IMR-90 (cell line): ENCODE data around the gene FERMT2. TPM values are rescaled to one million over a fixed set of nuclear protein-coding genes. Genes with fewer than 3 reads are reported as not detected.

ENCODE experiments used
- ATAC-seq: fragments of 200-7000 bp; cut with Tn5 transposase; 2 replicates; pipeline ENCODE4 v1.9.1; 2020; ENCODE audit warnings: low read depth, mild to moderate bottlenecking, moderate library complexity
- BruUV-seq: library from RNA; stranded (reverse); fragments of 400-500 nt; replicated peaks from 2 replicates; lab custom pipeline; 2021; lab: Mats Ljungman, UMichigan
- CTCF ChIA-PET: fragments of 300-600 bp; formaldehyde crosslinking; extraction: SDS; loops from one replicate; lab custom pipeline; 2021; ENCODE audit warnings: antibody characterized with exemption; lab: Yijun Ruan, JAX
- POLR2A ChIA-PET: fragments of 300-600 bp; sonication (Branson Sonifier 250); formaldehyde crosslinking; loops from one replicate; lab custom pipeline; 2022; ENCODE audit warnings: antibody characterized with exemption; ENCODE audit not compliant: unreplicated experiment; lab: Charles Lee
- DNase-seq: peaks from one replicate; pipeline ENCODE4 v3.0.0; 2013
- H2AFZ ChIP-seq: replicated peaks from 2 replicates; pipeline ENCODE3; 2013; ENCODE audit warnings: low read length, mild to moderate bottlenecking; ENCODE audit not compliant: poor library complexity
- H2AK5ac ChIP-seq: 2 replicates; pipeline ENCODE4 v1.6.1; 2013; ENCODE audit warnings: low read depth, low read length, inconsistent platforms
- H2AK9ac ChIP-seq: replicated peaks from 2 replicates; pipeline ENCODE3; 2013; ENCODE audit warnings: mild to moderate bottlenecking, low read depth, low read length, moderate library complexity; ENCODE audit not compliant: poor library complexity
- H2BK120ac ChIP-seq: 2 replicates; pipeline ENCODE4 v1.6.1; 2013; ENCODE audit warnings: low read depth, low read length, inconsistent platforms
- H2BK15ac ChIP-seq: 3 replicates; pipeline ENCODE4 v1.6.1; 2013; ENCODE audit warnings: low read depth, low read length, inconsistent platforms
- H2BK20ac ChIP-seq: 2 replicates; pipeline ENCODE4 v1.6.1; 2013; ENCODE audit warnings: low read depth, mild to moderate bottlenecking, inconsistent platforms, low read length, moderate library complexity
- H2BK5ac ChIP-seq: 2 replicates; pipeline ENCODE4 v1.6.1; 2013; ENCODE audit warnings: mild to moderate bottlenecking, low read depth, low read length, inconsistent platforms; ENCODE audit not compliant: poor library complexity, severe bottlenecking
- H3K14ac ChIP-seq: replicated peaks from 2 replicates; pipeline ENCODE4 v1.6.1; 2013; ENCODE audit warnings: low read depth, low read length, inconsistent platforms
- H3K18ac ChIP-seq: 2 replicates; pipeline ENCODE4 v1.6.1; 2013; ENCODE audit warnings: low read depth, low read length, control low read depth
- H3K23ac ChIP-seq: 2 replicates; pipeline ENCODE4 v1.6.1; 2013; ENCODE audit warnings: low read depth, low read length, inconsistent platforms
- H3K27ac ChIP-seq: 2 replicates; pipeline ENCODE4 v1.5.1; 2013; ENCODE audit warnings: mild to moderate bottlenecking, control low read depth, low read length; ENCODE audit not compliant: insufficient read depth
- H3K27me3 ChIP-seq: 2 replicates; pipeline ENCODE4 v1.6.1; 2013; ENCODE audit warnings: low read length; ENCODE audit not compliant: control insufficient read depth, insufficient read depth
- H3K36me3 ChIP-seq: 2 replicates; pipeline ENCODE4 v1.6.1; 2013; ENCODE audit warnings: low read length, mixed read lengths; ENCODE audit not compliant: control insufficient read depth, insufficient read depth
- H3K4ac ChIP-seq: 2 replicates; pipeline ENCODE4 v1.6.1; 2013; ENCODE audit warnings: low read depth, low read length, inconsistent platforms
- H3K4me1 ChIP-seq: 2 replicates; pipeline ENCODE4 v1.6.1; 2013; ENCODE audit warnings: low read length, mixed read lengths; ENCODE audit not compliant: control insufficient read depth, insufficient read depth
- H3K4me2 ChIP-seq: 2 replicates; pipeline ENCODE4 v1.6.1; 2013; ENCODE audit warnings: low read depth, mild to moderate bottlenecking, control low read depth, low read length, moderate library complexity
- H3K4me3 ChIP-seq: 2 replicates; pipeline ENCODE4 v1.5.1; 2013; ENCODE audit warnings: low read depth, mild to moderate bottlenecking, control low read depth, low read length, moderate library complexity; ENCODE audit not compliant: insufficient read depth
- H3K56ac ChIP-seq: 2 replicates; pipeline ENCODE4 v1.6.1; 2013; ENCODE audit warnings: low read length, inconsistent platforms; ENCODE audit not compliant: insufficient read depth; ENCODE audit errors: extremely low read depth
- H3K79me1 ChIP-seq, 2 experiments: 2 replicates each; pipeline ENCODE4 v1.6.1; 2013; ENCODE audit warnings: low read length in 2 of 2, inconsistent platforms in 1 of 2, low read depth in 1 of 2
- H3K9ac ChIP-seq: 2 replicates; pipeline ENCODE4 v1.6.1; 2013; ENCODE audit warnings: low read depth, low read length, control low read depth
- H3K9me1 ChIP-seq: 2 replicates; pipeline ENCODE4 v1.6.1; 2013; ENCODE audit warnings: low read length, inconsistent platforms; ENCODE audit not compliant: insufficient read depth
- H3K9me3 ChIP-seq: 2 replicates; pipeline ENCODE4 v1.6.1; 2013; ENCODE audit warnings: low read length; ENCODE audit not compliant: control insufficient read depth, insufficient read depth
- H4K20me1 ChIP-seq: 2 replicates; pipeline ENCODE4 v1.6.1; 2013; ENCODE audit warnings: low read length, inconsistent platforms; ENCODE audit not compliant: insufficient read depth
- H4K5ac ChIP-seq: 2 replicates; pipeline ENCODE4 v1.6.1; 2013; ENCODE audit warnings: mild to moderate bottlenecking, low read depth, low read length, control low read depth
- H4K8ac ChIP-seq, 2 experiments: 2 replicates each; pipeline ENCODE4 v1.6.1; 2013; ENCODE audit warnings: low read depth in 2 of 2, low read length in 2 of 2, control low read depth in 1 of 2, inconsistent platforms in 1 of 2
- H4K91ac ChIP-seq: 2 replicates; pipeline ENCODE4 v1.6.1; 2013; ENCODE audit warnings: low read depth, low read length, inconsistent platforms; ENCODE audit not compliant: insufficient read depth
- BHLHE40 ChIP-seq: fragments of 150-350 bp; IDR thresholded peaks from 2 replicates; pipeline ENCODE4 v1.6.1; 2016; ENCODE audit warnings: mild to moderate bottlenecking, low read depth, low read length
- CEBPB ChIP-seq: IDR thresholded peaks from 2 replicates; pipeline ENCODE4 v1.6.1; 2012; ENCODE audit warnings: low read depth, low read length, improper control_type of control experiment
- CHD1 ChIP-seq: IDR thresholded peaks from 2 replicates; pipeline ENCODE4 v1.6.1; 2012; ENCODE audit warnings: low read depth, low read length, improper control_type of control experiment
- CTCF ChIP-seq: conservative IDR thresholded peaks from 2 replicates; pipeline ENCODE4 v1.5.1; 2012; ENCODE audit warnings: mild to moderate bottlenecking, low read depth, low read length, improper control_type of control experiment
- ELK1 ChIP-seq: fragments of 150-350 bp; IDR thresholded peaks from 2 replicates; pipeline ENCODE4 v1.6.1; 2016; ENCODE audit warnings: low read depth, mild to moderate bottlenecking, low read length, moderate library complexity, borderline replicate concordance
- MAFK ChIP-seq: IDR thresholded peaks from 2 replicates; pipeline ENCODE4 v1.6.1; 2012; ENCODE audit warnings: low read depth, low read length, improper control_type of control experiment
- MAZ ChIP-seq: IDR thresholded peaks from 2 replicates; pipeline ENCODE4 v1.6.1; 2012; ENCODE audit warnings: low read depth, mild to moderate bottlenecking, low read length, improper control_type of control experiment, moderate library complexity, borderline replicate concordance
- MXI1 ChIP-seq: IDR thresholded peaks from 2 replicates; pipeline ENCODE4 v1.6.1; 2012; ENCODE audit warnings: low read depth, mild to moderate bottlenecking, low read length, moderate library complexity, borderline replicate concordance
- NFE2L2 ChIP-seq: fragments of 150-350 bp; IDR thresholded peaks from 2 replicates; pipeline ENCODE4 v1.6.1; 2016; ENCODE audit warnings: low read depth, mild to moderate bottlenecking, low read length
- POLR2A ChIP-seq: IDR thresholded peaks from 2 replicates; pipeline ENCODE4 v1.6.1; 2012; ENCODE audit warnings: mild to moderate bottlenecking, low read depth, low read length
- RAD21 ChIP-seq: IDR thresholded peaks from 2 replicates; pipeline ENCODE4 v1.6.1; 2012; ENCODE audit warnings: low read length, improper control_type of control experiment
- RFX5 ChIP-seq: IDR thresholded peaks from 2 replicates; pipeline ENCODE4 v1.8.0; 2012; ENCODE audit warnings: low read depth, mild to moderate bottlenecking, low read length, moderate library complexity
- USF2 ChIP-seq: fragments of 150-350 bp; IDR thresholded peaks from 2 replicates; pipeline ENCODE4 v1.6.1; 2017; ENCODE audit warnings: mild to moderate bottlenecking, antibody characterized with exemption, low read length, low read depth
- WGBS, 2 experiments: methylation state at CpG; one replicate each; pipeline versions ENCODE4 v1.1.5 to v1.1.7; 2013; ENCODE audit warnings: missing lambda C conversion rate in 2 of 2; ENCODE audit not compliant: insufficient read length in 1 of 2; ENCODE audit errors: extremely low coverage in 2 of 2; 5-methylcytosine and 5-hydroxymethylcytosine counted together
- dilution Hi-C: fragments of 300-500 bp; cut with HindIII; formaldehyde crosslinking; loops from one replicate; pipeline ENCODE4 v1.14.3; 2018; ENCODE audit warnings: low sequenced_read_pairs; ENCODE audit not compliant: unreplicated experiment
- in situ Hi-C: fragments of 300-500 bp; cut with MboI; formaldehyde crosslinking; loops from 3 replicates; pipeline ENCODE4 v1.14.3; 2019; ENCODE audit warnings: low sequenced_read_pairs, inconsistent platforms, mixed read lengths
- intact Hi-C: fragments of 100-400 bp; cut with micrococcal nuclease; formaldehyde crosslinking; loops from 2 replicates; pipeline ENCODE4 v1.10.0; 2022
- polyA plus RNA-seq, 3 experiments: library from polyadenylated mRNA; depleted of rRNA; stranded (reverse); fragments of >200 nt; gene quantifications; 2 replicates each; pipeline ENCODE4 v1.2.3, GENCODE V29; 2012; ENCODE audit warnings: low replicate concordance in 1 of 3
- total RNA-seq: library from RNA; depleted of rRNA; stranded (reverse); fragments of >200 nt; gene quantifications from 2 replicates; pipeline ENCODE4 v1.2.3, GENCODE V29; 2012

The FERMT2 gene
- total and polyA plus RNA-seq, 2 of the 4 experiments (the other 2 are of a cell fraction) = 131 to 217 TPM

- peak overlapping the region; percentile 87 for H2BK120ac ChIP-seq
- peak overlapping the region; percentile 80 for H4K91ac ChIP-seq
- H3K18ac ChIP-seq = peak overlapping the region; percentile 93
- peak overlapping the region; percentile 85 for H2BK20ac ChIP-seq
- H2BK15ac ChIP-seq = peak overlapping the region; percentile 28
- H3K4me1 ChIP-seq = peaks cover 3% of the 10 kb centered on the region; the same call in 1 of the 2 replicates
- H3K4me2 ChIP-seq = peak overlapping the region; percentile 37
- H3K14ac ChIP-seq = peak overlapping the region; percentile 49
- in situ Hi-C loops (loop anchor here (10.0 to 25.0 kb wide), 2 partner anchors 140 to 358 kb away; no protein-coding TSS in a partner anchor), intact Hi-C loops (loop anchor here (5.0 kb wide), 2 partner anchors 198 to 353 kb away; partner anchors contain the start of gene DDHD1), dilution Hi-C loops (no loop called here)
- H4K8ac ChIP-seq = peak overlapping the region; percentile 64 to 70
- DNase-seq = peak; percentile 91
- peak overlapping the region; percentile 91 for H4K5ac ChIP-seq
- ChIA-PET CTCF (no interaction called here), POLR2A (no interaction called here)
- peak; percentile 4 for ATAC-seq
- no peaks in the 10 kb centered on the region for H3K9me1 ChIP-seq
- H3K56ac ChIP-seq = peak overlapping the region; percentile 86
- H3K9me3 ChIP-seq = no peaks in the 10 kb centered on the region
- peak overlapping the region; percentile 87 for H3K4ac ChIP-seq
- H2AK9ac ChIP-seq = no peak overlapping the region
- peak overlapping the region; percentile 48; the same call in 1 of the 2 replicates for H3K23ac ChIP-seq
- no peaks in the 10 kb centered on the region for H3K27me3 ChIP-seq
- TSS peak; percentile 57 for BruUV-seq
- peaks cover 5 to 8% of the 10 kb centered on the region in 2 experiments; a peak in 3 of 4 replicates for H3K79me1 ChIP-seq
- peak overlapping the region; percentile 69 for H2BK5ac ChIP-seq
- H2AK5ac ChIP-seq = no peak overlapping the region
- H3K9ac ChIP-seq = peak overlapping the region; percentile 77
- WGBS, 2 experiments = 69 to 100% methylated on average over 1 to 2 of the region's 6 CpGs
- H4K20me1 ChIP-seq = peaks cover 5% of the 10 kb centered on the region; the same call in 1 of the 2 replicates
- no peak overlapping the region for H3K4me3 ChIP-seq
- peak overlapping the region; percentile 75 for H3K27ac ChIP-seq
- H3K36me3 ChIP-seq = no peaks in the 10 kb centered on the region
- H2AFZ ChIP-seq = peak overlapping the region; percentile 7
- TF ChIP-seq CTCF = no peak
- TF ChIP-seq MAZ = no peak
- TF ChIP-seq ELK1 = no peak
- no peak for TF ChIP-seq CHD1
- TF ChIP-seq CEBPB = peak; percentile 82
- no peak for TF ChIP-seq NFE2L2
- TF ChIP-seq MXI1 = no peak
- TF ChIP-seq USF2 = no peak
- TF ChIP-seq POLR2A = no peak
- TF ChIP-seq BHLHE40 = no peak
- TF ChIP-seq RFX5 = no peak
- peak; percentile 3; the same call in 1 of the 2 replicates for TF ChIP-seq RAD21
- 0 out of 2 replicates have a peak, but pooled peaks have one; percentile 23 for TF ChIP-seq MAFK
These were observed 3.7 kb upstream of the FERMT2 start for GRCh38 chr14:52954346-52955214.
